ENCODE data around the gene SCAF4.

The SCAF4 gene

GRCh38 chr21:31760931-31761330 lies 29.0 kb upstream of the SCAF4 start:
- DNase-seq (no peak), ATAC-seq (ENCODE audit: insufficient read depth, low read depth) (no peak)
- Histone ChIP-seq H3K4me1 (ENCODE audit: insufficient read depth, low read length) (no peaks in the 10 kb centered on the region), H2AFZ (ENCODE audit: low read depth, low read length) (no peak overlapping the region), H3K27me3 (ENCODE audit: insufficient read depth, low read length, poor library complexity) (no peaks in the 10 kb centered on the region), H3K79me2 (ENCODE audit: insufficient read depth, low read length) (no peaks in the 10 kb centered on the region), H3K9ac (ENCODE audit: low read depth, low read length) (no peak overlapping the region), H3K4me2 (ENCODE audit: insufficient read depth, low read length) (no peak overlapping the region), H3K9me3 (ENCODE audit: insufficient read depth, low read length, severe bottlenecking) (no peaks in the 10 kb centered on the region), H4K20me1 (ENCODE audit: insufficient read depth, low read length) (no peaks in the 10 kb centered on the region), H3K4me3 (ENCODE audit: low read depth in 1 of 2, low read length in 2 of 2) (no peak overlapping the region), H3K27ac (ENCODE audit: low read length) (no peak overlapping the region), H3K36me3 (ENCODE audit: insufficient read depth, low read length) (no peaks in the 10 kb centered on the region)
- TF ChIP-seq EZH2 (IDR thresholded peaks at IDR 0.05; ENCODE audit: borderline replicate concordance, low read depth, low read length, severe bottlenecking) (no peak), CTCF (IDR thresholded peaks at IDR 0.05; ENCODE audit: borderline replicate concordance, extremely low read depth, low read length, poor library complexity, severe bottlenecking) (no peak)

GRCh38 chr21:31756787-31757186 lies 24.9 kb upstream of the SCAF4 start:
- H3K4me2 ChIP-seq (ENCODE audit: insufficient read depth, low read length) = no peak overlapping the region
- no peaks in the 10 kb centered on the region for H3K4me1 ChIP-seq (ENCODE audit: insufficient read depth, low read length)
- no peaks in the 10 kb centered on the region for H3K27me3 ChIP-seq (ENCODE audit: insufficient read depth, low read length, poor library complexity)
- DNase-seq (no peak), ATAC-seq (ENCODE audit: insufficient read depth, low read depth) (no peak)
- no peak overlapping the region for H3K4me3 ChIP-seq (ENCODE audit: low read depth in 1 of 2, low read length in 2 of 2)
- H4K20me1 ChIP-seq (ENCODE audit: insufficient read depth, low read length) = no peaks in the 10 kb centered on the region
- H3K36me3 ChIP-seq (ENCODE audit: insufficient read depth, low read length) = no peaks in the 10 kb centered on the region
- no peak overlapping the region for H2AFZ ChIP-seq (ENCODE audit: low read depth, low read length)
- no peaks in the 10 kb centered on the region for H3K9me3 ChIP-seq (ENCODE audit: insufficient read depth, low read length, severe bottlenecking)
- no peak overlapping the region for H3K9ac ChIP-seq (ENCODE audit: low read depth, low read length)
- no peak for TF ChIP-seq EZH2 (IDR thresholded peaks at IDR 0.05; ENCODE audit: borderline replicate concordance, low read depth, low read length, severe bottlenecking)
- no peak for TF ChIP-seq CTCF (IDR thresholded peaks at IDR 0.05; ENCODE audit: borderline replicate concordance, extremely low read depth, low read length, poor library complexity, severe bottlenecking)
- H3K27ac ChIP-seq (ENCODE audit: low read length) = no peak overlapping the region
- H3K79me2 ChIP-seq (ENCODE audit: insufficient read depth, low read length) = no peaks in the 10 kb centered on the region

GRCh38 chr21:31755027-31755426 lies 23.1 kb upstream of the SCAF4 start:
- no peak overlapping the region for H2AFZ ChIP-seq (ENCODE audit: low read depth, low read length)
- H3K4me3 ChIP-seq (ENCODE audit: low read depth in 1 of 2, low read length in 2 of 2) = no peak overlapping the region
- no peak overlapping the region for H3K27ac ChIP-seq (ENCODE audit: low read length)
- ATAC-seq (ENCODE audit: insufficient read depth, low read depth) (no peak), DNase-seq (no peak)
- TF ChIP-seq CTCF (IDR thresholded peaks at IDR 0.05; ENCODE audit: borderline replicate concordance, extremely low read depth, low read length, poor library complexity, severe bottlenecking) = no peak
- no peak for TF ChIP-seq EZH2 (IDR thresholded peaks at IDR 0.05; ENCODE audit: borderline replicate concordance, low read depth, low read length, severe bottlenecking)
- no peaks in the 10 kb centered on the region for H3K9me3 ChIP-seq (ENCODE audit: insufficient read depth, low read length, severe bottlenecking)
- no peak overlapping the region for H3K9ac ChIP-seq (ENCODE audit: low read depth, low read length)
- H3K4me1 ChIP-seq (ENCODE audit: insufficient read depth, low read length) = no peaks in the 10 kb centered on the region
- no peaks in the 10 kb centered on the region for H3K79me2 ChIP-seq (ENCODE audit: insufficient read depth, low read length)
- H3K36me3 ChIP-seq (ENCODE audit: insufficient read depth, low read length) = no peaks in the 10 kb centered on the region
- H3K4me2 ChIP-seq (ENCODE audit: insufficient read depth, low read length) = no peak overlapping the region
- no peaks in the 10 kb centered on the region for H4K20me1 ChIP-seq (ENCODE audit: insufficient read depth, low read length)
- H3K27me3 ChIP-seq (ENCODE audit: insufficient read depth, low read length, poor library complexity) = no peaks in the 10 kb centered on the region

GRCh38 chr21:31754708-31754960 lies 22.7 kb upstream of the SCAF4 start:
- Histone ChIP-seq H3K4me3 (ENCODE audit: low read depth in 1 of 2, low read length in 2 of 2) (no peak overlapping the region), H2AFZ (ENCODE audit: low read depth, low read length) (no peak overlapping the region), H3K4me2 (ENCODE audit: insufficient read depth, low read length) (no peak overlapping the region), H3K9ac (ENCODE audit: low read depth, low read length) (no peak overlapping the region), H3K27me3 (ENCODE audit: insufficient read depth, low read length, poor library complexity) (no peaks in the 10 kb centered on the region), H3K4me1 (ENCODE audit: insufficient read depth, low read length) (no peaks in the 10 kb centered on the region), H4K20me1 (ENCODE audit: insufficient read depth, low read length) (no peaks in the 10 kb centered on the region), H3K27ac (ENCODE audit: low read length) (no peak overlapping the region), H3K9me3 (ENCODE audit: insufficient read depth, low read length, severe bottlenecking) (no peaks in the 10 kb centered on the region), H3K79me2 (ENCODE audit: insufficient read depth, low read length) (no peaks in the 10 kb centered on the region), H3K36me3 (ENCODE audit: insufficient read depth, low read length) (no peaks in the 10 kb centered on the region)
- no peak for ATAC-seq (ENCODE audit: insufficient read depth, low read depth)
- TF ChIP-seq CTCF (IDR thresholded peaks at IDR 0.05; ENCODE audit: borderline replicate concordance, extremely low read depth, low read length, poor library complexity, severe bottlenecking) (no peak), EZH2 (IDR thresholded peaks at IDR 0.05; ENCODE audit: borderline replicate concordance, low read depth, low read length, severe bottlenecking) (no peak)
- DNase-seq = no peak
